ENCODE data around the gene PCDHGC4. TPM values are rescaled to one million over a fixed set of nuclear protein-coding genes. Genes with fewer than 3 reads are reported as not detected.

The PCDHGC4 gene
- total RNA-seq, 8 experiments from 2014 or later, result 0.46 to 6.7 (median 4.8) TPM

- no peak overlapping the region for H3K27ac ChIP-seq
- 41 to 100% (median 96%) methylated on average over 1 to 5 of the region's 5 CpGs; no CpG with 5 or more reads in 4 of the 10 experiments for WGBS, 10 experiments
- peaks cover 6 to 12% of the 10 kb centered on the region in 2 donors for H3K4me1 ChIP-seq (replicated peaks in 1 of 2)
- ATAC-seq (replicated peaks in 6 of 8), result peak in 2 of 8 experiments; percentile 68 to 71
- H3K4me3 ChIP-seq, result no peak overlapping the region
- in situ Hi-C loops (cut with MboI; ENCODE audit: low pct_unique_long_range_greater_than_20kb in 2 of 9, low sequenced_read_pairs in 9 of 9, unreplicated experiment in 9 of 9), result loop anchor here in 5 of 9 experiments (10.0 to 25.0 kb wide), 2 partner anchors 117 to 124 kb away; partner anchors contain the start of genes PCDHGA9 (in 5 of the 5), PCDHGB6 (in 5 of the 5), PCDHGA10 (in 4 of the 5) and PCDHGA11 (in 4 of the 5)
Measured at GRCh38 chr5:141529002-141529401, 44.2 kb downstream of the PCDHGC4 start.

- H3K4me1 ChIP-seq (replicated peaks in 1 of 2), result peaks cover 0 to 6% of the 10 kb centered on the region in 2 donors
- in situ Hi-C loops (cut with MboI; ENCODE audit: low pct_unique_long_range_greater_than_20kb in 2 of 9, low sequenced_read_pairs in 9 of 9, unreplicated experiment in 9 of 9), result loop anchor here in 5 of 9 experiments (10.0 to 25.0 kb wide), 2 partner anchors 118 to 125 kb away; partner anchors contain the start of genes PCDHGA9 (in 5 of the 5), PCDHGB6 (in 5 of the 5), PCDHGA10 (in 4 of the 5) and PCDHGA11 (in 4 of the 5)
- H3K4me3 ChIP-seq, result no peak overlapping the region
- 82 to 100% (median 100%) methylated on average over 1 to 4 of the region's 7 CpGs; no CpG with 5 or more reads in 3 of the 10 experiments for WGBS, 10 experiments
- no peak for ATAC-seq (replicated peaks in 6 of 8)
- no peak overlapping the region for H3K27ac ChIP-seq
Measured at GRCh38 chr5:141529873-141530272, 45.0 kb downstream of the PCDHGC4 start.

DNA sequence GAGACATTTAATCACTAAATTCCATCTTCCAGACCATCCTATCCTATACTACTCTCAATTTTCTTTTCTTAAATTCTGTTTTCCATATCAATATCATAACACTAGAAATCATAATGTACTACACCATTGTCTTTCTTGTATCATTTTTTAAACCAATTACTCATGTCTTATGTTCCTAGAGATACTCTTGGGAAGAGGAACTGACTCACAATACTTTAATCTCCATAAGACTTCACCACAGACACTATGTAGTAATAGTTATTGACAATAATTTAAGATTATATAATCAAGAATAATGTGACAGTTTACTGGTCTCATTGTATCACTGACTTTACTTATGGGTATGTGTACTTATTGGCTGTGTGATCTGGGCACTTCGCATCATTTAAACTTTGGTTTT lies 47.9 kb downstream of the PCDHGC4 start:
- 80 to 100% (median 100%) methylated on average over 1 of the region's 1 CpG; no CpG with 5 or more reads in 2 of the 10 experiments for WGBS, 10 experiments
- ATAC-seq (replicated peaks in 6 of 8), result no peak
- no peak overlapping the region for H3K27ac ChIP-seq
- H3K4me1 ChIP-seq (replicated peaks in 1 of 2), result no peaks in the 10 kb centered on the region
- in situ Hi-C loops (cut with MboI; ENCODE audit: low pct_unique_long_range_greater_than_20kb in 2 of 9, low sequenced_read_pairs in 9 of 9, unreplicated experiment in 9 of 9), result loop anchor here in 4 of 9 experiments (25.0 kb wide), 1 partner anchor 120 kb away; the partner anchor contains the start of genes PCDHGA10 (in 4 of the 4), PCDHGA11 (in 4 of the 4), PCDHGA9 (in 4 of the 4) and PCDHGB6 (in 4 of the 4)
- no peak overlapping the region for H3K4me3 ChIP-seq

GRCh38 chr5:141533897-141534296 lies 49.1 kb downstream of the PCDHGC4 start:
- no peak overlapping the region for H3K4me3 ChIP-seq
- no peaks in the 10 kb centered on the region for H3K4me1 ChIP-seq (replicated peaks in 1 of 2)
- no peak overlapping the region for H3K27ac ChIP-seq
- ATAC-seq (replicated peaks in 6 of 8), result no peak
- WGBS, 10 experiments, result 80 to 100% (median 100%) methylated on average over 1 of the region's 1 CpG; no CpG with 5 or more reads in 4 of the 10 experiments
- in situ Hi-C loops (cut with MboI; ENCODE audit: low pct_unique_long_range_greater_than_20kb in 2 of 9, low sequenced_read_pairs in 9 of 9, unreplicated experiment in 9 of 9), result loop anchor here in 4 of 9 experiments (25.0 kb wide), 1 partner anchor 122 kb away; the partner anchor contains the start of genes PCDHGA10 (in 4 of the 4), PCDHGA11 (in 4 of the 4), PCDHGA9 (in 4 of the 4) and PCDHGB6 (in 4 of the 4)

- WGBS, 10 experiments, result 80 to 100% (median 96%) methylated on average over 1 to 4 of the region's 4 CpGs; no CpG with 5 or more reads in 1 of the 10 experiments
- no peak overlapping the region for H3K27ac ChIP-seq
- H3K4me1 ChIP-seq (replicated peaks in 1 of 2), result no peaks in the 10 kb centered on the region
- no peak overlapping the region for H3K4me3 ChIP-seq
- ATAC-seq (replicated peaks in 6 of 8), result no peak
- in situ Hi-C loops (cut with MboI; ENCODE audit: low pct_unique_long_range_greater_than_20kb in 2 of 9, low sequenced_read_pairs in 9 of 9, unreplicated experiment in 9 of 9), result loop anchor here in 4 of 9 experiments (25.0 kb wide), 1 partner anchor 122 kb away; the partner anchor contains the start of genes PCDHGA10 (in 4 of the 4), PCDHGA11 (in 4 of the 4), PCDHGA9 (in 4 of the 4) and PCDHGB6 (in 4 of the 4)
Measured at GRCh38 chr5:141534492-141535213, 49.8 kb downstream of the PCDHGC4 start.

Other genes starting within 250 kb of the PCDHGC4 start
- gene PCDHB15, start 239.6 kb upstream of the PCDHGC4 start, total RNA-seq, result 1 to 10 TPM in 6 of 8 experiments, under 1 TPM in 2; 0.25 to 8.6 (median 3.5) TPM
- 1 to 10 TPM in 1 of 8 experiments, under 1 TPM in 5, not detected in 2; 0.14 to 1.4 (median 0.54) TPM for gene SLC25A2, start 181.0 kb upstream of the PCDHGC4 start, total RNA-seq
- gene TAF7, start 164.2 kb upstream of the PCDHGC4 start, total RNA-seq, result 100 to 1,000 TPM in 2 of 8 experiments, 10 to 100 TPM in 6; 58.8 to 118 (median 71.3) TPM
- 1 to 10 TPM in 2 of 8 experiments, under 1 TPM in 6; 0.23 to 1.3 (median 0.79) TPM for gene PCDHGA1, start 154.5 kb upstream of the PCDHGC4 start, total RNA-seq
- 1 to 10 TPM in 2 of 8 experiments, under 1 TPM in 6; 0.16 to 1.5 (median 0.34) TPM for gene PCDHGA2, start 146.3 kb upstream of the PCDHGC4 start, total RNA-seq
- 10 to 100 TPM in 1 of 8 experiments, 1 to 10 TPM in 1, under 1 TPM in 6; 0.05 to 32.1 (median 0.65) TPM for gene PCDHGA3, start 141.2 kb upstream of the PCDHGC4 start, total RNA-seq
- gene PCDHGB1, start 134.9 kb upstream of the PCDHGC4 start, total RNA-seq, result 1 to 10 TPM in 3 of 8 experiments, under 1 TPM in 5; 0.33 to 4.4 (median 0.83) TPM
- 1 to 10 TPM in 5 of 8 experiments, under 1 TPM in 3; 0.22 to 3.2 (median 1.4) TPM for gene PCDHGA4, start 130.0 kb upstream of the PCDHGC4 start, total RNA-seq
- gene PCDHGB2, start 125.0 kb upstream of the PCDHGC4 start, total RNA-seq, result 10 to 100 TPM in 1 of 8 experiments, 1 to 10 TPM in 2, under 1 TPM in 5; 0.41 to 10.7 (median 0.83) TPM
- 1 to 10 TPM in 2 of 8 experiments, under 1 TPM in 6; 0.16 to 5.2 (median 0.50) TPM for gene PCDHGA5, start 120.9 kb upstream of the PCDHGC4 start, total RNA-seq
- gene PCDHGB3, start 114.8 kb upstream of the PCDHGC4 start, total RNA-seq, result 1 to 10 TPM in 3 of 8 experiments, under 1 TPM in 5; 0.22 to 6.5 (median 0.59) TPM
- gene PCDHGA6, start 111.1 kb upstream of the PCDHGC4 start, total RNA-seq, result 1 to 10 TPM in 4 of 8 experiments, under 1 TPM in 4; 0.11 to 6.9 (median 0.88) TPM
- gene PCDHGA7, start 102.3 kb upstream of the PCDHGC4 start, total RNA-seq, result 1 to 10 TPM in 2 of 8 experiments, under 1 TPM in 6; 0.16 to 5.8 (median 0.52) TPM
- gene PCDHGB4, start 97.3 kb upstream of the PCDHGC4 start, total RNA-seq, result 10 to 100 TPM in 1 of 8 experiments, 1 to 10 TPM in 5, under 1 TPM in 2; 0.22 to 92.9 (median 1.4) TPM
- 1 to 10 TPM in 2 of 8 experiments, under 1 TPM in 6; 0.11 to 5.7 (median 0.57) TPM for gene PCDHGA8, start 92.4 kb upstream of the PCDHGC4 start, total RNA-seq
- 10 to 100 TPM in 1 of 8 experiments, 1 to 10 TPM in 3, under 1 TPM in 4; 0.05 to 11.4 (median 0.83) TPM for gene PCDHGB5, start 87.1 kb upstream of the PCDHGC4 start, total RNA-seq
- gene PCDHGA9, start 82.3 kb upstream of the PCDHGC4 start, total RNA-seq, result 1 to 10 TPM in 4 of 8 experiments, under 1 TPM in 4; 0.22 to 5.5 (median 1.3) TPM
- gene PCDHGB6, start 77.0 kb upstream of the PCDHGC4 start, total RNA-seq, result 10 to 100 TPM in 5 of 8 experiments, 1 to 10 TPM in 3; 1.1 to 46.7 (median 31.5) TPM
- gene PCDHGA10, start 72.0 kb upstream of the PCDHGC4 start, total RNA-seq, result 1 to 10 TPM; 2.1 to 7.6 (median 4.4) TPM
- gene PCDHGB7, start 67.4 kb upstream of the PCDHGC4 start, total RNA-seq, result 10 to 100 TPM in 2 of 8 experiments, 1 to 10 TPM in 6; 4.7 to 31.4 (median 9.2) TPM
- 1 to 10 TPM; 1.3 to 8.8 (median 3.8) TPM for gene PCDHGA11, start 64.0 kb upstream of the PCDHGC4 start, total RNA-seq
- gene PCDHGA12, start 54.5 kb upstream of the PCDHGC4 start, total RNA-seq, result 10 to 100 TPM in 1 of 8 experiments, 1 to 10 TPM in 7; 1.0 to 16.1 (median 1.5) TPM
- 10 to 100 TPM; 15.4 to 73.0 (median 26.0) TPM for gene PCDHGC3, start 9.1 kb upstream of the PCDHGC4 start, total RNA-seq
- gene PCDHGC5, start 4.1 kb downstream of the PCDHGC4 start, total RNA-seq, result 1 to 10 TPM in 4 of 8 experiments, under 1 TPM in 4; 0.31 to 4.1 (median 1.1) TPM
- gene DIAPH1, start 134.0 kb downstream of the PCDHGC4 start, total RNA-seq, result 10 to 100 TPM in 6 of 8 experiments, 1 to 10 TPM in 2; 7.4 to 93.8 (median 20.0) TPM
- 10 to 100 TPM; 35.2 to 77.3 (median 58.3) TPM for gene HDAC3, start 151.8 kb downstream of the PCDHGC4 start, total RNA-seq
- 10 to 100 TPM in 5 of 8 experiments, 1 to 10 TPM in 3; 6.0 to 18.6 (median 12.5) TPM for gene RELL2, start 152.0 kb downstream of the PCDHGC4 start, total RNA-seq
- 10 to 100 TPM in 4 of 8 experiments, 1 to 10 TPM in 4; 5.2 to 22.6 (median 11.1) TPM for gene FCHSD1, start 166.4 kb downstream of the PCDHGC4 start, total RNA-seq
- 1 to 10 TPM in 7 of 8 experiments, under 1 TPM in 1; 0.58 to 5.6 (median 2.7) TPM for gene ARAP3, start 197.2 kb downstream of the PCDHGC4 start, total RNA-seq

Data from motor neuron (in vitro differentiated cells).